Measurements from ENCODE around the gene TIAL1.
"Not testable (repeated sequence)": the region's sequence is repeated elsewhere in the genome, so short reads cannot be mapped to it uniquely, and the experiment has no call there.

TIAL1 gene

DNA sequence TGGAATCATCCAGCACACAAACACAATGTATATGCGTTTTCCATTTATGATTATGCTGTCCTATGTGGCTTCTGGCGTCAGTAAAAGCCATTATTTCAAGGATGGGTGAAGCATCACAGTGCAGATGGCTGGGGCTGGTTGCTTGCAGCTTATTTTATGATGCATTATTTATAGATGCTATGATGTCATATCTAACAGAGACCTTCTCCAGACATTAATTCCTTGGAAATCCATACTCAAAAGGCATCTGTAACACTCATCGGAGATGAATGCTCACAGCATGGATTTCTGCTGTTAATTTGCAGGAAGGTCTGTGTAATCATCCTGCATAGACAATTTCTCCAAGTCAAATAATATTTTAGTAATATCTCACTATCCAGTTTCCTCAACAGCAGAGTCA is 61.5 kb downstream of the TIAL1 start:
- H3K4me3 ChIP-seq (ENCODE audit: low read depth, low read length) = no peak overlapping the region
- TF ChIP-seq CTCF (IDR thresholded peaks at IDR 0.05; ENCODE audit: low read depth, low read length) = no peak

DNA sequence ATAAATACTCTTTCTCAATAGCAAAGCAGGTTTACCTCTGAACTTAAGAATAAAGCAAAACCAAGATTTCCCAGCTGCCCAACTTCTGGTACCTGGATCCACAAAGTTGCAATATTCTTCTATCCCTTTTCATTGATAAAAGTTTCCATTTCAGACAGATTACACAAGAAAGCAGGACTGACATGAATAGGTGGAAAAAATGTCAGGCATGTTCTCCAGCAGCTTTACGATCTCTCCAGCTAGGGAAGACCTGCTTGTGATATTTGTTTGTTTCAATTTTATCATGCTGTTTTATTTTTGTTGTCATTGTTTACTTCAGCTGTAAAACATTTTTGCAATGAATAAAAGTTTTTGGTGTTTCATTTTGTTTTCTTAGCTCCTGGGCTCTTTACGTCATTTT is 63.3 kb downstream of the TIAL1 start:
- TF ChIP-seq CTCF (IDR thresholded peaks at IDR 0.05; ENCODE audit: low read depth, low read length) = no peak
- no peak overlapping the region for H3K4me3 ChIP-seq (ENCODE audit: low read depth, low read length)

DNA sequence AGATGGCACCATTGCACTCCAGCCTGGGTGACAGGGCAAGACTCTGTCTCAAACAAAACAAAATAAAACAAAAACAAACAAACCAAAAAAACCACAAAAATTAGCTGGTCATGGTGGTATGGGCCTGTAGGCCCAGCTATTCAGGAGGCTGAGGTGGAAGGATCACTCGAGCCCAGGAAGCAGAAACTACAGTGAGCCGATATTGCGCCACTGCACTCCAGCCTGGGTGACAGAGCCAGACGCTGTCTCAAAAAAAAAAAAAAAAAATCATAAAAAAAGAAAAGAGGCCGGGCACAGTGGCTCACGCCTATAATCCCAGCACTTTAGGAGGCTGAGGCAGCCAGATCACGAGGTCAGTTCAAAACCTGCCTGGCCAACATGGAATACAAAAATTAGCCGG is 64.0 kb downstream of the TIAL1 start:
- H3K4me3 ChIP-seq (ENCODE audit: low read depth, low read length) = not testable (repeated sequence)

DNA sequence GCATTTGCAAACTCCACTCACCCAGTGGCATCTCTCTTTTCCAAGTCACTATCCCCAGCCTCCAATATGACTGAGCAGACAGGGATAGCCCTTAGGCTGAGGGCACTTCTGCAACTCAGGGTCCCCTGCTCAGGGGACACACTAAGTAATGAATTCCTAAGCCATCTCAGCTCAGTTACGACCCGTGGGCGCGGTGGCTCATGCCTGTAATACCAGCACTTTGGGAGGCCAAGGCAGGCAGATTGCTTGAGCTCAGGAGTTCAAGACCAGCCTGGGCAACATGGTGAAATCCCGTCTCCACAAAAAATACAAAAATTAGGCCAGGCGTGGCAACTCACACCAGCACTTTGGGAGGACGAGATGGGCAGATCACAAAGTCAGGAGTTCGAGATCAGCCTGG is 64.5 kb downstream of the TIAL1 start:
- H3K4me3 ChIP-seq (ENCODE audit: low read depth, low read length) = not testable (repeated sequence)

DNA sequence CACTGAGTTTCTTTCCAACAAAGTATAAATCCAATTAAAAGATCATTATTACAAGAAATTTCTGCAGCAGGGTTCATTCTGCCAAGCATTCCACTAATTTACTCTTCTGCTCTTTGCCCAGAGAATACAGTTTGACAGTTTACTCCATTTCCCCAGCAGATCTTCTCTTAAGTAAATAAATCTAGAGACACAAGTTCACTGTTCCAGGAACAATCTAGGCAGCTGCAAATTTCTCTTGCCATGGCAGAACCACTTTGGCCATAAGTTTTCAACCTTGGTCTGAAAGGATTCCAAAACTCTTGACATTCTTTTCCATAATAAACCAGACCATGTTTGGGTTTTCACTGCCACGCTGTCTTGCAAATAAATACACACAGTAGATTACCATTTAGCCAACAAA is 65.7 kb downstream of the TIAL1 start:
- TF ChIP-seq CTCF (IDR thresholded peaks at IDR 0.05; ENCODE audit: low read depth, low read length) = no peak
- H3K4me3 ChIP-seq (ENCODE audit: low read depth, low read length) = no peak overlapping the region

DNA sequence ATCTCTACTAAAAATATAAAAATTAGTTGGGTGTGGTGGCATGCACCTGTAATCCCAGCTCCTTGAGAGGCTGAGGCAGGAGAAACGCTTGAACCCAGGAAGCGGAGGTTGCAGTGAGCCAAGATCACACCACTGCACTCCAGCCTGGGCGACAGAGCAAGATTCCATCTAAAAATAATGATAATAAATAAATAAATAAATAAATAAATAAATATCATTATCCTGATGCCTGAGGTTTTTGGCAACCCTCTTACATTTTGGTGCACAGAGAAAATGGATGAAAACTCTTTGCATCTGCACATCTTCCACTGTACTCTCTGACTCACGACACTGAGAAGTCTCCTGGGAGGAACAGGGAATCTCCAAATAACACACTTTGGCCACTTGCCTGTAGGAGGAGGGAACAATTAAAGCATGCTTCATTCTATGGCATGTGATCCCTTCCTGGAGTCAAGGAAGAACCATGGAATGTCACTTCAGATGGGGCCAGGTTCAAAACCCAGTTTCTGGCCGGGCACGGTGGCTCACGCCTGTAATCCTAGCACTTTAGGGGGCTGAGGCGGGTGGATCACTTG is 68.0 kb downstream of the TIAL1 start:
- H3K4me3 ChIP-seq (ENCODE audit: low read depth, low read length) = not testable (repeated sequence)

GRCh38 chr10:119526621-119527592 is 69.9 kb downstream of the TIAL1 start:
- no peak for TF ChIP-seq CTCF (IDR thresholded peaks at IDR 0.05; ENCODE audit: low read depth, low read length)
- no peak overlapping the region for H3K4me3 ChIP-seq (ENCODE audit: low read depth, low read length)

DNA sequence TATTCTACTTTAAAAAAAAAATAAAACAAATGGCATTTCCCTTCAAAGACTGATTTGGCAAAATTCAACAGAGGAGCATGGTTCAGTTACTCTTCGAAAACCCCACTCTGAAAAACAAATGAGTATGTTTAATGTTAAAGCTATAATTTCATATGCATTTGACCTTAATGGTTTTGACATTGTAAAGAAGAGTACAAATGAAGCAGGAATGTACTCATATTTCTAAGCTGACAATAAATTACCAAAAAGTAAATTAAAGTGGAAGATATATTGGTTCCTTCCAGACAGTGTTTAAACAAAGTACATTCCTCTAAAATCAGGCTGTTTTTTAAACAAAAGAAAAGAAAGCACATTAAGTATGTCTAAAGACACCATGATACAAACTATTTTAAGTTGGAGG is 70.6 kb downstream of the TIAL1 start:
- TF ChIP-seq CTCF (IDR thresholded peaks at IDR 0.05; ENCODE audit: low read depth, low read length) = no peak
- no peak overlapping the region for H3K4me3 ChIP-seq (ENCODE audit: low read depth, low read length)

- no peak overlapping the region for H3K4me3 ChIP-seq (ENCODE audit: low read depth, low read length)
- no peak for TF ChIP-seq CTCF (IDR thresholded peaks at IDR 0.05; ENCODE audit: low read depth, low read length)
Measured at GRCh38 chr10:119525116-119525515, 71.6 kb downstream of the TIAL1 start.

Data from WI38 (cell line).